ENCODE data around the gene TMEM131L.

Gene TMEM131L

DNA sequence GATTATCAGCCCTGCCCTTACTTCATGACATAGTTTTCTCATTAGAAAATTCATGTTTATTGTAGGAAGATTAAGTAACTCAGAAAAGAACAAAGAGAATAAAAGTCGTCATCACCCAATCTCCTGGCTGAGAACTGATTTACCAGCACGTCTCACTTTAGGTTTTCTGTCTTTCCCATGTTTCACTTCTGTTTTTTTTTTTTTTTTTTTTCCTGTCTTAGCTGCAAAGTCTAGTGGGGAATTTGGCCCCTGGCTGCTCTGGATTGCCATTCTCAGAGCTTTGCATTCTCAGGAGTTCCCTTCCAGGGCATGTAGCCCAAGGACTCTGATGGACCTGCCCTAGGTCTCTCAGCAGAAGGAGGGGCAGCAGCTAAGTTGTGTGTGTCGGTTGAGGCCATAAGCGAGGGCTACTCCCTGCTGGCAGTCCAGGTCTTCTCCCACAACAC is 57.8 kb downstream of the TMEM131L start:
- DNase-seq (ENCODE audit: low spot score): no peak

DNA sequence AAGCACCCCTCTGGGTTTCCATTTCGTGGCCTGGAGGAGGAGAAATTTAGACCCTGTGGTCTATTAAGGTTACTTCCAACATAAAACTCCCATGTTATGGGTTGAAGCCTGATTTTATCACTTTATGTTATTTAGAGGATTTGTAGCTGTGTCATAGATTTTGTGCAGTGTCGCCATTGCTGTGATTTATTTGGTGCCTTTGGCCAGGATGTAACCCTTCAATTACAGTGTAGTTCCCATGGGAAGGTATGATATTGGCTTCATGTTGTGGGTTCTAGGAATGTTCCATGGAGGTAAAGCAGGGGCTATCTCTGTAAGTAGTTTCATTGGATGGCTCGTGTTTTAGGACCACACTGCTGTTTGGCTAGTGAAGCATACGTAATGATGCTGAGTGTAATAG is 58.5 kb downstream of the TMEM131L start:
- DNase-seq (ENCODE audit: low spot score): no peak

DNA sequence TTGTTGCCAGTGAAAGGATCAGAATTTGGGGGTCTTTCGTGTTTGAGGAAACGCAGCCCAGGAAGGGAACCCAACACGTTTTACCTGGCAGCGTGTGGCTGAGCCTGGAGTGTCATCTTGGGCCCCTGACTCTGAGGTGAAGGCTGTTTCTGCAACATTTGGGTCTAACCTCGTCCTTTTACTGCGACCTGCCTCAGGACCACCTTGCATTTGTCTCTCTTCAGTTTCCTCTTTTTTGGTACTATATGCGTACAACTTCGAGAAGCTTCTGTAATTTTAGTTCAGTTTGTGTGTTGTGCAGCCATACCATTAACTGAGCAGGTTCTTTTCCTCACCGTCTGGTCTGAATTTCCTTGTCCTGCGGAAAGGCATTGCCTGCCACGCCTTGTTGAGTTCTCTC is 61.5 kb downstream of the TMEM131L start:
- no peak for DNase-seq (ENCODE audit: low spot score)

DNA sequence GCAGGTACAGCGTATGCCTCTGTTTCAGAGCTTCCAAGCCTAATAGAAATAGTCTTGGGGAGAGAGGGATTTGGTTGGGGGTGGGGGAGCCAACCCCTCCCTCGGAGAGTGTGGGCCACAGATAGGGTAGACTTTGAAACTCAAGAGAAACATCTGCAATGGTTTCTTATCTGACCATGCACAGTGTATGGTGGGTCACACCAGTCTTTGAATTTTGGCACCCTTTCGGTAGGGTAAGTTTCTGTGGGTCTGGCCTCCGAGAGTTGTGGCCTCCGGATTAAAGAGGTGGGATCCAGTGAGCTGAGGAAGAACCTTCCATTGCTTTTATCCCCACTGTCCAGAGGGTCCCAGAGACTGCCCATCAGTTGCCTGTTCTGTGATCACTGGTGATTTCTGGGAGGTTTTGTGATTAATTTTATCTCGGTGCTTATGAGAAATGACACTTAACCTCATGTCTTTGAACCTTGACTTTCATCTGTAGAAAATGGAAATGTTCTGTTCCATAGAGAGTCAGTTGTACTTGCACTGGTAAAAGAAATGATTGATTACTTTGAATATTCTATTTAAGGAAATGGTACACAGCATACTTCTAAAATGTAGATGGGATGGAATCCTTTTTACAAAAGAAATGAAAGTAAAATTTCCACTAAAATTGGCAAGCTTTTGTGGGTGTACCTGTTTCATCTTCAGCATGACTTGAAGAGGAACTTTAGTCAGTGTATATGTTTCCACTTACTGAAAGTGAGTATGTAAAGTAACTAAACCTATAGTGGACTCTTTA is 62.7 kb downstream of the TMEM131L start:
- DNase-seq (ENCODE audit: low spot score): no peak

DNA sequence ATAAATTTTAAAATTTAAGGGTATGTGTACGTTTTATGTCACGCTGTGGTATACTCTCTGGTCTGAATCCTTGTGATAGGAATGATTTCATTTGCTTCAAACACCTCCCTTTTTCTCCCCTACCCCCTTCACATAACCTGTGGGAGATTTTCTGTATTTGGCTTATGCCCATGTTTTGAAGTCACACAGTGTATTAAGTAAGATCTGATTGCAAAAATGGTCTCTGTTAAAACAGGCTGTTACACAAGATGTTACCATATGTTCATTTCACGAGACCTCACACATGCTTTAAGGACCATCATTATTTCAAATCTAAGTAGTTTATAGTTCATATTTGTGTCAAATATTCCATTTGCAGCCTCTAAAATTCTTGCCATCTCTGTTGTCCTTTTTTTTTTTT is 63.5 kb downstream of the TMEM131L start:
- no peak for DNase-seq (ENCODE audit: low spot score)

DNA sequence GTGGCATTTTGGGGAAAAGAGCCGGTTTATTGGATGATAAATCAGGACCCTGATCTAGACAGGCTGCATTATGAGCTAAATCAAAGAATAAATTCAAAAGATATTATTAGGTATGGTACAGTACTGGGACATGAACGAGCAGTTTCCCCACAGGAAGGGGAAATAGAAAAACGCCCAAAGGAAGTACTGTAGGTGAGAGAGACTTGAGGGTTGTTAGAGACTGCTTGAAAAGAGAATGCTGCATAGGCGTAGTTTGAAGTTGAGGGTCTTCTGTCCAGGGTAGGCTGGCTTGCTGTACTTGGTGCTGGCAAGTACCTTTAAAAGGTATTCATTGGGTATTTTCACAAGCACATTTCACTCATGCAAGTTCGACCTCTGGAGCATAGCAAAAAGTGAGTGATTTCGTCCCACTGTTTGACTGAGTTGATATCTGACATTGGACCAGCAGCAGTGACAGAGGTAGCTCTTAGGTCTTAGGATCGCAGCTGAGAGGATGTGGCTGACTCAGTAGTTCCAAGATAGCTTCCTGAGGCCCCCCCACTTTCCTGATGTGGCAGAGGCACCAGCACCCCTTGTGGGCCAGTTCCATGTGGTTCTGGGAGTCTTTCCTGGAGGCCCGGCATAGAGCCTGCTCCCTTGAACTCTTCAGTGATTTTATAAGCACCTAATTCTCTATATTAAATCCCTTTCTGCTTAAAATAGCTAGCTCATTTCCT is 64.3 kb downstream of the TMEM131L start:
- DNase-seq (ENCODE audit: low spot score): no peak

DNA sequence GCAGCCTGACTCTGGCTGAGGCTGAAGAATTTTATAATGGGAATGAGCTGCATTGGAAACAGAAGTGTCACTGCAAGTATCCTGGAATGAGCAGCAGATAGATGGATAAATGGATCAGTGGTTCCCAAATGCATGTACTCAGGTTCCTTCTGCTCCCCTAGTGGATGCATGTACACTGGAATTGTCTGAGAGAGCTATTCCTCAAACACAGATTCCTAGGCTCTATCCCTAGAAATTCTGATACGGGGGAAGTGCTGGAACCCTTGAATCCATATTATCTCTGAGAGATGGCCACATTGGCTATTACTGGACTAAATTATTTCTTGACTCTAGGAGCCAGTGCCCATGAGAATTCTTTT is 64.8 kb downstream of the TMEM131L start:
- DNase-seq (ENCODE audit: low spot score): no peak

DNA sequence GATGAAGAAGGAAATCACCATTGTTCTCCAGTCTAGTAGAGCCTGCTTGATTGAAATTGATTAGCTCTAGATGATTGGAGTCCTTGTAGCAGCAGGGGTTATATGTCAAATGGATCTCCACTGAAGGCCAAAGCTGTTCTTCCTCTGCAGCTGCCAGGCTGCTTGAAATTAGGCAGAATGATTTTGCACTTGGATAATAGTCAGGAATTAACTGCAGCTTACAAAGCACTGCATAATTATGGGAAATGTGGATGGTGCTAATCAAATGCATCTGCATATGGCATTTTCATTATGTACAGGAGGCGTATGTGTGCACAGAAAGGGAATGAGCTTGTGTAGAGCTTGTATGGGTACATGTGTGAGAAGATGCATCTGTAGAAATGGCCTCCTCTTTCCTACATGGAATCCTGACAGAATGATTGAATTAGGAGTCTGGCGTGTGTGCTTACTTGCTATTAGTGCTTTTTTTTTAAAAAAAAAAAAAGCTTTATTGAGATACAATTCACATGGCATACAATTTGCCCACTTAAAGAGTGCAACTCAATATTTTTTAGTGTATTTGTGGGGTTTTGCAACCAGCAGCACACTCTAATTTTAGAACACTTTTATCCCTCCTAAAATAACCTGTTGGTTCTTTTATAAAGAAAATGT is 65.9 kb downstream of the TMEM131L start:
- no peak for DNase-seq (ENCODE audit: low spot score)

DNA sequence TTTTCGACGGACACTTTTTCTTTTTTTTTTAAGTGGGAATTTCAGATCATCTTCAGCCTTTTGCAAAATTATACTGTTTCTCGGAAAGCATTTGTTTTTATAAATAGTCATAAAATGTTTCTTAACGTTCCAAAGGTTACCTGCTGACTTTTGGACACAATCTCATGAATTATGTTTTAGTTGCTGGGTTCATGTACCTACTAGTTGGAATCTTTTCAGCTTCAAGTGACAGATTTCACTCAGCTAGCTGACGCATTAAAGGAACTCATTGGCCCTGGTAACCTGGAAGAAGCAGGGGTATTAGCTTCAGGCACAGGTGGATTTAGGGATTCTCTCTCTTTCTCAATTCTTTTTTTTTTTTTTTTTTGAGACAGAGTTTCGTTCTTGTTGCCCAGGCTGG is 66.5 kb downstream of the TMEM131L start:
- no peak for DNase-seq (ENCODE audit: low spot score)

DNA sequence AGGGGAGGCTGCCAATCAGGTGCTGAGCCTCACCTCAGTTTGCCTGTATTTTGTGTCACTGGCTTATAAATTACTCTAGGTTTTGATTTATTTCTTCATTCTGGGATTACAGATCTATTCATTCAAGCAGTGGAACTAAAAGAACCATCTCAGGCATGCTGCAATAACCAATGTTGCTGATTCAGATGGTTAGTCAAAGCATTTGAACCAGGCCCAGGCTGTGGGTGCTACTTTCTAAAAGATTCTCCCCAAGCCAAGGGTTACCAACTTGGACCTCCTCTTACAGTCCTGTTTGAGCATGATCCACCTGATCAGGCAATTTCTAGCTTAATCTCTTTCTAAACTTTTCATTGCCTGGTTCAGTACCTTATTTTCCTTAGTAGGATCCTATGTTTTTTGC is 67.2 kb downstream of the TMEM131L start:
- DNase-seq (ENCODE audit: low spot score): no peak

DNA sequence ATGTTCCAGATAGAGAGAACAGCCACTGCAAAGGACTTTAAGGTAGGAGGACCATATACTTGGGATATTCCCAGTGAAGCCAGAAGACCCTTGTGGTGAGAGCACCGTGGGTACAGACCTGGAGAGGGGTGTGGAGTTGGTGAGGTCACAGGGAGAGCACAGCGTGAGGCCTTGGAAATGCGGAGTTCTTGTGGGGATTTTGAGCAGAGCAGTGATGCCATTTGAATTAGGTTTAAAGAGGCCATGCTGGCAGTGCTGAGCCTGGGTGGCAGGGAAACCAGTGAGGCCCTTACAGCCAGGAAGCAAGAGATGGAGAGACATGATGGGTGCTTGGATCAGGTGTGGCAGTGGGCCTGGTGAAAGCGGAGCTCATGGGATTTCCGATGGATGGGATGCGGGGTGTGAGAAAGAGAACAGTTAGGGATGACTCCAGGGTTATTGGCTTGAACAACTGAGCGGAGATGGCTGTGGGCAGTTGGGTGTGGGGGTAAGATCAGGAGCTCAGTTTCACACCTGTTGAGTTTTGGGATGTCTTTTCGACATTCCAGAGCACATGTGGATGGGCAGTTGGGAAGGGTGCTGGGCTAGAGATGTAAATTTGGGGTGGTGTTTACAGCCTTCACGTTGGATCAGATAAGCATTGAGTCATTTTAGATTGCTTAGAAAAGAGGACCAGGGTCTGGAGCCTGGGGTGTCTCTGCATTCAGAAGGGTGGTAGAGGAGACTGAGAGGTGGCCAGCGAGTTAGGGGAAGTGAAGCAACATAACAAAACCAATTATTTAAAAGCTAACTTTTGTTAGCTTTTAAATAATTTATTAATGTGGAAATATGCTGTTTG is 68.9 kb downstream of the TMEM131L start:
- DNase-seq (ENCODE audit: low spot score): no peak

DNA sequence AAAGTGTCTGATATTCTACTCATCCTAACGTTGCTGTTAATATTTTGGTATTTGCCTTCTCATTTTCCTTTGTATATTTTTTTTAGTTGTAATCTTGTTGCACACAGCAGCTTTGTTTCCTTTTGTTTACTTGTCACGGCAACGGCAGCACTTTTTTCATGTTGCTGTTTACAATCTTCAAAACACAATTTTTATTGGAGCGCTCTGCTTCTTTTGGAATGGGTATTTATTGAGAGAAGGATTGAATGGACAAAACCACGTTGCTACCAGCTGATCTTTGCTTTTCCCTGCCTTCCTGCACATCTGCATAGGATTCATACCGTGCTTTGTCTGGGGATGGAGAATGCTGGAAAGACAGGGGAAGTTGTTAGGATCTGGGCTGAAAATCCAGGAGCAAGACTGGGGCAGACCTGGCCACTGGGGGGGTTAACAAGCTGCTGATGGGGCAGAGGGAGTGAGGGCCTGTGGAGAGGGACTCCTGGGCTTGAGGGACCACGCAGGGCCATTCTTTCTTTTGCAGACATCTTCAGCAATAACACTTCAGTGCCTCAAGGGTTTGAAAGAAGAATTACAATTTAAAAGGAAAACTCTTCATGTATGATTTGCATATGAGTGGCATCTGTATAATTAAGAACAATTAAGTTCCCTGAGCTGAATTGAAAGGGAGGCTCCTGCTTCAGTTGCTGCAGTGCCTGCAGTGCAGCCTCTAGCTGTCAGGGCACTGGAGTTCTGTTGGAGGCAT is 69.8 kb downstream of the TMEM131L start:
- DNase-seq (ENCODE audit: low spot score): no peak

DNA sequence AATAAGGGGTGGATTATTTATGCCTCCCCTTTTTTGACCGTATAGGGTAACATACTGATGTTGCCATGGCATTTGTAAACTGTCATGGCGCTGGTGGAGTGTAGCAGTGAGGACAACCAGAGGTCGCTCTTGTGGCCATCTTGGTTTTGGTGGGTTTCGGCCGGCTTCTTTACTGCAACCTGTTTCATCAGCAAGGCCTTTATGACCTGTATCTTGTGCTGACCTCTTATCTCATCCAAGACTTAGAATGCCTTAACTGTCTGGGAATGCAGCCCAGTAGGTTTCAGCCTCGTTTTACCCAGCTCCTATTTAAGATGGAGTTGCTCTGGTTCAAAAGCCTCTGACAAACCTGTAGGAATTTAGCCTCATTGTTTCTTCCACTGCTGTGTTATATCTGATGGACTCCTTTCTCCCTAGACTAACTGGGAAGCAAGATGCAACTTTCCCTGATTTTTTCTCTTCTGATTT is 71.4 kb downstream of the TMEM131L start:
- no peak for DNase-seq (ENCODE audit: low spot score)

DNA sequence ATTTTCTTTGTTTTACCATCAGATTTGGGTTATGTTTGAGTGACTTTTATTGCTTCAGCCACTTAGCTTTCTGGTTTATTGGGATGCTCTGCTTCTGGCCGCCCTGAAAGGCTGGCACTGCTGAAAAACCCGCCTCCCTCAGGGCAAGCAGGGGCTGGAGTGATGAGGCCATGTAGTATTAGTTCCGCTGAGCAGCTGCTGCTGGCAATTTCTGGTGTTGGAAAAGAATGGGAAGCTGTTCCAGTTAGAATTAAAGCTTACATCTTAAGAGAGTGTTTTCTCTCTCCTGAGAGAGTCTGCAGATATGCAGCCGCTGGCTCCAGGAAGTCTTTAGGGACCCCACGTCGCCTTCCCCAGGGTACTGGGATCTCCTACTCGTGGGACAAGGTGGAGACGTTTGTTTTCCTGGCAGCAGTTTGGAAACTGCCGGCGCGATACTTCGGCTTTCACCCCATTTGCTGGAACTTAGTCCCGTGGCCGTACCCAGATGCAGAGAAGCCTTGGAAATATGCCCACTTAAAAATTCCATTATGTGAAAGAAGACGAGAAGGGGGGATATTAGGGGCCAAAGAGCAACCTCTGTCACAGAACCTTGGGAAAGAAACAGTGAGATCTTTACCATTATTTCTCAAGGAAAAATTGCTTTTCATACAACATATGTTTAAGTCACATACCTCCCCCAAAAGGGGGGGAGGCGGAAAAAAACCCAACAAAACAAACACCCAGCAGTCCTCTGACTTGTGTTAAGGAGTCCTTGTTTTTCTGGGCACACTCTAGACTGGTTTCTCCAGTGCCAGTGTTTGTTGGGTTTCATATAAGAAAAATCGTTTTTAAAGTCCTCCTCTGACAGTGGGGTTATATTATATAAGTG is 72.6 kb downstream of the TMEM131L start:
- DNase-seq (ENCODE audit: low spot score): no peak

DNA sequence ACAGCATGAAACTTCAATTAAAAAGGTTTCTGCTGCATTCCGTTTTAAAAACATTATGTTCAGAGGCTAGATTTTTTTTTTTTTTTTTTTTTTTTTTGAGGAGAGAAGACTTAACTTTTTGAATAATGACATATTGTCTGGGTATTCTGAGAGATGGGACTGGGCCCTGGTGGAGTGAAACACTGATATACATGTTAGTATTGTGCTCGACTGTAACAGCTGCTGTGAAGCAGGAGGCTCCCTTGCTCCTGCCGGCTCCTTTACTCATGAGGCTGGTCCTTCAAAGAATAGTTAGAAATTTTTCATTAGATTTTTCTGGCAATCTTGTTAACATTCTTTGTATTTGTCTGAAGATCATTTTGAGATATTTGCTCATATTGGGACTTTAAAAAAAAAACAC is 73.3 kb downstream of the TMEM131L start:
- DNase-seq (ENCODE audit: low spot score): no peak

DNA sequence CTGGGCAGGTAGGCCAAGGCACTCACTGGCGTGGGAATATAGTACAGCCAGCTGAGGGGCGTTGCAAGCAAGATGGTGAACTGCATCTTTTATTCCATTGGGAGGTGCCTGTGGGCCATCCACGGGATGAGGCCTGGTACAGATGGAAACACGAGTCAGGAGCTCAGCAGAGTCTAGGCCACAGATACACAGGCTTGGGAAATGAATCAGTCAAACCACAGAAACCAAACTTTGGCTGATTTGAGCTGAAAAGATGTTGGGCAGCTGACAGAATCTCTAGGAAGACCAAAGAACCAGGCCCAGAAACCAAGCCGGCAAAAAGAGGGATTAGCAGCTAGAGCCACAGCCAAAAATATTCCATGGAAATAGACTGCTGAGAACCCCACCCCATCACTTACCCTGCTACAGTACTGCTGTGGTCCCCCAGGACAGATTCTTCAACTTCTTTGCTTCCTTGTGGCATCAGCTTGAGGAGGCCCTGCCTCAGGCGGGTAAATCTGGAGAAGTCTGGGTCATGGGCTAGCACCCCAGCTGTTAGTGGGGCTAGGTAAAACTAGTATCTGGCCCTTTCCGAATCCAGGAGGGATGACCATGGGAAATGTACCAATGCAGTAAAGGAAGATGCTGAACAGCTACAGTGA is 75.4 kb downstream of the TMEM131L start:
- no peak for DNase-seq (ENCODE audit: low spot score)

DNA sequence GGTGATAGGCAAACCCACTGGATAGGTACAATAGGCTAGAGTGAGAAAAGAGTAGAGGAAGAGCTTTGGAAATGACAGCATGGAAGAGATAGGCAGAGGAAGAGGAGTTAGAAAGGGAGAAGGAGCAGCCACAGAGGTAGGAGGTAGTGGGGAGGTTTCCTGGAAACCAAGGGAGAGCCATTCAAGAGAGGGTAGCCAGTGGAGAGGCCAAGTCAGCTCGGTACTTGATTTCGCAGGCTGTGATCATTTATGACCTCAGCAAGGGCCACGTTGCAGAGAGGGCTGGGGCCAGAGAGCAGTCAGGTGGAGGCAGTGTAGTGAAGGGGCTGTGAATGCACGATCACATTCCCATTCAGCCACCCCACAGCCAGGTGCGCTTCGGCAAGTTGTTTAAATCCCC is 76.0 kb downstream of the TMEM131L start:
- no peak for DNase-seq (ENCODE audit: low spot score)

DNA sequence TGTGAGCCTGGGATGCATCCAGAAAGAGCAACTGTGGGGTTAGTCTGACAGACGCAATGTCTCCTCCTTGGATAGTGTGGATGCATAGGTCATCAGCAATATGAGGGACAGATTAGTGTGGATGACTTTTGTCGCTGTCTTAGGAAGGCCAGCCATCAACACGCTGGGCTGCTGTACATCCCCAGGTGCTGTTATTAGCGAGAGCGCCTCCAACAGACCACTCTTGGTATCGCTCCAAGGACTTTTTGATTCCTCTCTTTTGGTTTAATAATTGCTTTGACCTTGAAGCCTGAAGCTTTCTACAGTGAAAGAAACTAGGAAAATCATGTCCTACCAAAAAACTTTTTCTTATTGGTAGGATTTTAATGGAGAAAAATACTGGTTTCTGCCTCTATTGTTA is 76.7 kb downstream of the TMEM131L start:
- no peak for DNase-seq (ENCODE audit: low spot score)

DNA sequence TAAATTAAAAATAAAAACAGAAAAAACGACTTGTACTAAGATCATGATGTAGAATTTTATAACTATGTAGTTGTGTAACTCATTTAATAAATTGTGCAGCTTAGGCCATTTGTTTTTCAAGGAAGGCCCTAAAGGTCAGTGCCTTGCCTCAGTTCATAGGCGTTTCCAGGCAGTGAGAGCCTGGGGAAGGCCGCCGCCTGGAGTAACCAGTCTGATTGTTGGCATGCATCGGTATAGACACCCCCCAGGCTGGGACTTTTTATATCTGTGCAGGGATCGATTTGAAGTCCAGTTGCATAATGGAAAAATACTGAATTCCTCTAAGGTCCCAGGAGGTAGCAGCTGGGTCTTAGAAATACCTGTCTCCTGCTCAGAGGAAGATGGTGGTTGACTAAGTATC is 77.2 kb downstream of the TMEM131L start:
- DNase-seq (ENCODE audit: low spot score): no peak

DNA sequence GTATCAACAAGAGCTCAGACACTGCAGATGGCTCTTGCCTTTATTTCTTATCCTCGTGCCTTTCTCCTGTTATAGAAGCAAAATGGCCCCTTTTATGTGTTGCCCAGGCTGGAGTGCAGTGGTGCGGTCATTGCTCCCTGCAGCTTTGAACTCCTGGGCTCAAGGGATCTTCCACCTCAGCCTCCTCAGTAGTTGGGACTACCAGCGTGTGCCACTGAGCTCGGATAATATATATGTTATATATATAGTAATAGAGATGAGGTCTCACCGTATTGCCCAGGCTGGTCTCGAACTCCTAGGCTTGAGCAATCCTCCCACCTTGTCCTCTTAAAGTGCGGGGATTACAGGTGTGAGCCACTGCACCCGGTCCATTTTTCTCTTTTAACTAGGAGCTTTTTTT is 79.7 kb downstream of the TMEM131L start:
- no peak for DNase-seq (ENCODE audit: low spot score)
